GM19463 (cell line): Measurements from ENCODE around the gene PREPL.
"Not testable (repeated sequence)": the region's sequence is repeated elsewhere in the genome, so short reads cannot be mapped to it uniquely, and the experiment has no call there.

Source experiments
- ATAC-seq: cut with Tn5 transposase; IDR thresholded peaks from one replicate; pipeline ENCODE4 v1.9.1; 2021; ENCODE audit warnings: mild to moderate bottlenecking, moderate library complexity; ENCODE audit not compliant: unreplicated experiment

Gene PREPL

GRCh38 chr2:44361330-44362206 lies at the start of gene PREPL, which contains the start of gene CAMKMT:
Gene PREPL, minus strand, starts transcription at chr2:44361494. Its CDS starts 15,152 bp downstream, at chr2:44346342.
Gene CAMKMT, plus strand, starts transcription at chr2:44361947.
- peak; percentile 67 for ATAC-seq

GRCh38 chr2:44398243-44398897 lies 37.1 kb upstream of the PREPL start:
- ATAC-seq = no peak

- ATAC-seq = no peak
Measured at GRCh38 chr2:44397447-44398175, 36.3 kb upstream of the PREPL start.

GRCh38 chr2:44392338-44392943 lies 31.1 kb upstream of the PREPL start:
- ATAC-seq = no peak

GRCh38 chr2:44389895-44390294 lies 28.6 kb upstream of the PREPL start:
- ATAC-seq = no peak

- ATAC-seq = no peak
Measured at GRCh38 chr2:44388877-44389276, 27.6 kb upstream of the PREPL start.

GRCh38 chr2:44385226-44385625 lies 23.9 kb upstream of the PREPL start:
- not testable (repeated sequence) for ATAC-seq

GRCh38 chr2:44377486-44377885 lies 16.2 kb upstream of the PREPL start:
- ATAC-seq = no peak

- no peak for ATAC-seq
Measured at GRCh38 chr2:44372246-44372645, 11.0 kb upstream of the PREPL start.

- no peak for ATAC-seq
Measured at GRCh38 chr2:44371445-44371844, 10.2 kb upstream of the PREPL start.

GRCh38 chr2:44369392-44369791 lies 8.1 kb upstream of the PREPL start:
- ATAC-seq = no peak

- no peak for ATAC-seq
Measured at GRCh38 chr2:44367591-44367990, 6.3 kb upstream of the PREPL start.

- no peak for ATAC-seq
Measured at GRCh38 chr2:44364604-44365003, 3.3 kb upstream of the PREPL start.

- ATAC-seq = no peak
Measured at GRCh38 chr2:44362207-44363015, 1.1 kb upstream of the PREPL start.

GRCh38 chr2:44360749-44361329 lies 455 bp downstream of the PREPL start:
- no peak for ATAC-seq

GRCh38 chr2:44358503-44358902 lies 2.8 kb downstream of the PREPL start:
- ATAC-seq = peak; percentile 42

- no peak for ATAC-seq
Measured at GRCh38 chr2:44354761-44355160, 6.5 kb downstream of the PREPL start.

- ATAC-seq = no peak
Measured at GRCh38 chr2:44352510-44352909, 8.8 kb downstream of the PREPL start.

GRCh38 chr2:44351676-44352075 lies 9.6 kb downstream of the PREPL start:
- no peak for ATAC-seq

GRCh38 chr2:44351088-44351487 lies 10.2 kb downstream of the PREPL start:
- no peak for ATAC-seq
